Epithelial cell of alveolus of lung (primary cell): Measurements from ENCODE around the gene FAM110A. TPM values are rescaled to one million over a fixed set of nuclear protein-coding genes. Genes with fewer than 3 reads are reported as not detected.

ENCODE experiments used
- total RNA-seq: library from RNA; depleted of rRNA; stranded (reverse); fragments of >200 nt; gene quantifications from 2 replicates; pipeline ENCODE4 v1.2.1, GENCODE V29; 2015

The FAM110A gene
- 1.8 and 4.7 TPM in 2 replicates for total RNA-seq

DNA sequence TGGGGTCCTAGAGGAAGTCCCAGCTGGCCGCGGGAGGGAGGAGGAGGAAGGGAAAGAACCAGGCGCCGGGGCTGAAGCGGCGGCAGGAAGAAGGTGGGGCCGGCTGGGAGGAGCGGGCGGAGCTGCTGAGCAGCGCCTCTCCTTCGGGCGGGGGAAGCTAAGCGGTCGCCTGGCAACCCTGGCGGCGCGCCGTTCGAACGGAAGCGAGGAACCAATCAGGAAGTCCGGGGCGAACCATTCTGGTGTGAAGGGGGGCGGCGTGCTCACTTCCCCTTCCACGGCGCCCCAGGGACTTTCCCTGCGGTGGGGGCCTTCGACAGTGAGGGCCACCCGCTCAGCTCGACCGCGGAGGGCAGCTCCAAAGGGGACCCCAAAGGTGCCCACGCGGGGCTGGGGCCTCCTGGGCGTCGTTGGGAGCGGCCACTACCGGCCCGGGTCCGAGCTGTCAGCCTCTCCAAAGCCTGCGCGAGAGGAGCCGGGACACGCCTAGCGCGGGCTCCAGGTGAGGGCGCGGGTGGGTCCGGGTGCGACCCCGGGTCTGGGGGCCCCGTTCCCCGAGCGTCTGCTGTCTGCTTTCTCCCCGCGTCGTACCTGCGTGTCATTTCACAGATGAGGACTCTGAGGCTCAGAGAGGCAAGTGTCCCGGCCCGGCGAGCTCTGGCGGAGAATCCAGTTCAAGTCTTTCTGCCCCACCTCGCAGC is at the start of gene FAM110A:
FAM110A (plus strand) TSS at position 266 of the 701 bp plus-strand sequence. CDS start 11,090 bp downstream, outside the sequence.

Other genes with a start within 250 kb of the FAM110A start
- not detected in 2 replicates for gene TCF15, start 223.4 kb upstream of the FAM110A start, total RNA-seq
- 47.9 and 70.2 TPM in 2 replicates for gene SRXN1, start 180.5 kb upstream of the FAM110A start, total RNA-seq
- gene SCRT2, start 157.9 kb upstream of the FAM110A start, total RNA-seq, result not detected in 2 replicates
- not detected in 2 replicates for gene SLC52A3, start 65.2 kb upstream of the FAM110A start, total RNA-seq
- gene ANGPT4, start 82.6 kb downstream of the FAM110A start, total RNA-seq, result not detected in 2 replicates
- gene RSPO4, start 168.6 kb downstream of the FAM110A start, total RNA-seq, result not detected in 2 replicates